Measurements from ENCODE around the gene ARHGAP10.

ARHGAP10 gene

DNA sequence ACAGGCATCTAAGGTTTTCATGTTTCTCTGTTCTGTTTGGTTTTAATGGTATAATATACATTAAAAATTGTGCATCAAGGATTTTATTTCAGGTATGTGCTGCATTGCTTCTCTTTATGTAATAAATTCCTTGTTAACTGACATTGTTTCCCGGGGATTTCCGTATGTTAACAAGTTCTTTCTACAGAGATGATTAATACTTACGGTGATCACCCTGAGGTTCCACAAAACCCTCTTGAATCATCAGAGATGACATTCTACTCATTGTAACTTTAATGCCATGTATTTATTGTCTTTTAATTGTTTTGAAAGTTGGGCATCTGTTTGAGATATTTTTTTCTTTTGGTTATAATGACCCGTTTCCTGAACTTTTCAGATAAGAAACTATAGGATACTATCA is 37.5 kb downstream of the ARHGAP10 start:
- no peak for DNase-seq (ENCODE audit: low spot score)
- H4K8ac ChIP-seq (ENCODE audit: low read depth, low read length): no peak overlapping the region
- no peak overlapping the region for H2AK5ac ChIP-seq (ENCODE audit: low read depth, low read length)
- no peaks in the 10 kb centered on the region for H3K27me3 ChIP-seq (ENCODE audit: control insufficient read depth in 3 of 3, insufficient read depth in 3 of 3, low read depth in 1 of 3, low read length in 3 of 3)
- H3K23ac ChIP-seq (ENCODE audit: low read depth, low read length, poor library complexity): no peak overlapping the region
- no peaks in the 10 kb centered on the region for H3K79me1 ChIP-seq (ENCODE audit: low read depth, low read length)
- no peak overlapping the region for H3K4me3 ChIP-seq (ENCODE audit: low read length in 2 of 2)
- no peak overlapping the region for H3K4ac ChIP-seq (ENCODE audit: low read length)
- no peaks in the 10 kb centered on the region for H3K36me3 ChIP-seq (replicated peaks in 1 of 2; ENCODE audit: control insufficient read depth in 2 of 2, insufficient read depth in 2 of 2, low read length in 2 of 2)
- no peak overlapping the region for H3K14ac ChIP-seq (ENCODE audit: low read length)
- no peak overlapping the region for H3K4me2 ChIP-seq (ENCODE audit: insufficient read depth, low read length, poor library complexity, severe bottlenecking)
- no peak overlapping the region for H2AFZ ChIP-seq (ENCODE audit: low read length)
- no peak overlapping the region for H3K27ac ChIP-seq (replicated peaks; ENCODE audit: low read length)
- no peak overlapping the region for H2BK15ac ChIP-seq (ENCODE audit: low read length)
- no peak overlapping the region for H2BK120ac ChIP-seq (ENCODE audit: low read depth, low read length)
- no peak overlapping the region for H2BK12ac ChIP-seq (ENCODE audit: low read length)
- H3K18ac ChIP-seq (ENCODE audit: low read length): no peak overlapping the region
- no CpG with 5 or more reads among the region's 4 CpGs for WGBS, 2 donors (ENCODE audit: extremely low coverage in 2 of 2, insufficient read length in 2 of 2, insufficient replicate concordance in 1 of 2)
- no peaks in the 10 kb centered on the region for H3K4me1 ChIP-seq (ENCODE audit: control insufficient read depth in 2 of 2, insufficient read depth in 1 of 2, low read depth in 1 of 2, low read length in 2 of 2)
- no peak overlapping the region for H4K91ac ChIP-seq (ENCODE audit: low read depth, low read length, poor library complexity)
- no peak overlapping the region for H2BK5ac ChIP-seq (ENCODE audit: low read length)
- H3K9ac ChIP-seq (ENCODE audit: low read depth, low read length, poor library complexity): no peak overlapping the region
- H3K9me3 ChIP-seq (replicated peaks in 1 of 2; ENCODE audit: control insufficient read depth in 2 of 2, insufficient read depth in 1 of 2, low read depth in 1 of 2, low read length in 2 of 2): no peaks in the 10 kb centered on the region

DNA sequence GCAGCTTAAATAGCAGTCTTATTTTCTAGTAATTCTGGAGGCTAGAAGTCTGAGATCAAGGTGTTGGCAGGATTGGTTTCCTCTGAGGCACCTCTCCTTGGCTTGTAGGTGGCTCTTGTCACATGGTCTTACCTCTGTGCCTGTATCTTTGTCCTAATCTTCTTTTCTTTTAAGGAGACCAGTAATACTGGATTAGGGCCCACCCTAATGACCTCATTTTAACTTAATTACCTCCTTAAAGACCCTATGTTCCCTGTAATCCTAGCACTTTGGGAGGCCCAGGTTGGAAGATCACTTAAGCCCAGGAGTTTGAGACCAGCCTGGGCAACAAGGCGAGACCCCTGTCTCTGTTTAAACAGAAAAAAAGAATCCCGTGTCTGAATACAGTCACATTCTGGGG is 38.9 kb downstream of the ARHGAP10 start:
- Histone ChIP-seq H2BK5ac (ENCODE audit: low read length) (no peak overlapping the region), H3K23ac (ENCODE audit: low read depth, low read length, poor library complexity) (no peak overlapping the region), H3K79me1 (ENCODE audit: low read depth, low read length) (no peaks in the 10 kb centered on the region), H3K14ac (ENCODE audit: low read length) (no peak overlapping the region), H3K9me3 (replicated peaks in 1 of 2; ENCODE audit: control insufficient read depth in 2 of 2, insufficient read depth in 1 of 2, low read depth in 1 of 2, low read length in 2 of 2) (no peaks in the 10 kb centered on the region), H2BK12ac (ENCODE audit: low read length) (no peak overlapping the region), H3K4me3 (ENCODE audit: low read length in 2 of 2) (no peak overlapping the region), H4K91ac (ENCODE audit: low read depth, low read length, poor library complexity) (no peak overlapping the region), H3K9ac (ENCODE audit: low read depth, low read length, poor library complexity) (no peak overlapping the region), H3K4me2 (ENCODE audit: insufficient read depth, low read length, poor library complexity, severe bottlenecking) (no peak overlapping the region), H3K36me3 (replicated peaks in 1 of 2; ENCODE audit: control insufficient read depth in 2 of 2, insufficient read depth in 2 of 2, low read length in 2 of 2) (no peaks in the 10 kb centered on the region), H2AFZ (ENCODE audit: low read length) (no peak overlapping the region), H2AK5ac (ENCODE audit: low read depth, low read length) (no peak overlapping the region), H3K4ac (ENCODE audit: low read length) (no peak overlapping the region), H3K27me3 (ENCODE audit: control insufficient read depth in 3 of 3, insufficient read depth in 3 of 3, low read depth in 1 of 3, low read length in 3 of 3) (no peaks in the 10 kb centered on the region), H3K4me1 (ENCODE audit: control insufficient read depth in 2 of 2, insufficient read depth in 1 of 2, low read depth in 1 of 2, low read length in 2 of 2) (no peaks in the 10 kb centered on the region), H3K18ac (ENCODE audit: low read length) (no peak overlapping the region), H4K8ac (ENCODE audit: low read depth, low read length) (no peak overlapping the region), H3K27ac (replicated peaks; ENCODE audit: low read length) (no peak overlapping the region), H2BK15ac (ENCODE audit: low read length) (no peak overlapping the region), H2BK120ac (ENCODE audit: low read depth, low read length) (no peak overlapping the region)
- DNase-seq (ENCODE audit: low spot score): no peak
- no CpG with 5 or more reads among the region's 2 CpGs for WGBS, 2 donors (ENCODE audit: extremely low coverage in 2 of 2, insufficient read length in 2 of 2, insufficient replicate concordance in 1 of 2)

DNA sequence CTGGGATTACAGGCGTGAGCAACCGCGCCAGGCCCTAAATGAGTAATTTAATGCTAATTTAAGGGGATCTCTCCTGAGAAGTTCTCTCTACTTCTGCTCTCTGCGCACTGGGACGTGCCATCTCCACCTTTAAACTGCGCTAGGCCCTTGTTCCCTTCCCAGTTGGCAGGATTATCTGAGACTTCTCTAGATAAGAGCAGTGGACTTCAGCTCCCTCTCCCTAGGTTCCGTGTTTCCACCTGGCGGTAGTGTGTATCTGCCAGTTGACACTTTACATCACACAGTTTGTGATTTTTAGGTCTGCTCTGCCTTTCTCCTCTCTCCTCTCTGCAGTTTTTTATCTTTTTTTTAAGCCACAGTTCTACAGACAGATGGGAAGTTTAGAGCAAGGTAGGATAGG is 40.2 kb downstream of the ARHGAP10 start:
- Histone ChIP-seq H3K4me2 (ENCODE audit: insufficient read depth, low read length, poor library complexity, severe bottlenecking) (no peak overlapping the region), H3K14ac (ENCODE audit: low read length) (no peak overlapping the region), H2BK12ac (ENCODE audit: low read length) (no peak overlapping the region), H3K79me1 (ENCODE audit: low read depth, low read length) (no peaks in the 10 kb centered on the region), H3K18ac (ENCODE audit: low read length) (no peak overlapping the region), H3K9ac (ENCODE audit: low read depth, low read length, poor library complexity) (no peak overlapping the region), H2BK15ac (ENCODE audit: low read length) (no peak overlapping the region), H3K27me3 (ENCODE audit: control insufficient read depth in 3 of 3, insufficient read depth in 3 of 3, low read depth in 1 of 3, low read length in 3 of 3) (no peaks in the 10 kb centered on the region), H3K27ac (replicated peaks; ENCODE audit: low read length) (no peak overlapping the region), H4K8ac (ENCODE audit: low read depth, low read length) (no peak overlapping the region), H3K4me3 (ENCODE audit: low read length in 2 of 2) (no peak overlapping the region), H4K91ac (ENCODE audit: low read depth, low read length, poor library complexity) (no peak overlapping the region), H3K4ac (ENCODE audit: low read length) (no peak overlapping the region), H2AK5ac (ENCODE audit: low read depth, low read length) (no peak overlapping the region), H3K4me1 (ENCODE audit: control insufficient read depth in 2 of 2, insufficient read depth in 1 of 2, low read depth in 1 of 2, low read length in 2 of 2) (no peaks in the 10 kb centered on the region), H2AFZ (ENCODE audit: low read length) (no peak overlapping the region), H3K36me3 (replicated peaks in 1 of 2; ENCODE audit: control insufficient read depth in 2 of 2, insufficient read depth in 2 of 2, low read length in 2 of 2) (no peaks in the 10 kb centered on the region), H2BK5ac (ENCODE audit: low read length) (no peak overlapping the region), H3K9me3 (replicated peaks in 1 of 2; ENCODE audit: control insufficient read depth in 2 of 2, insufficient read depth in 1 of 2, low read depth in 1 of 2, low read length in 2 of 2) (no peaks in the 10 kb centered on the region), H2BK120ac (ENCODE audit: low read depth, low read length) (no peak overlapping the region), H3K23ac (ENCODE audit: low read depth, low read length, poor library complexity) (no peak overlapping the region)
- WGBS, 2 donors (ENCODE audit: extremely low coverage in 2 of 2, insufficient read length in 2 of 2, insufficient replicate concordance in 1 of 2): no CpG with 5 or more reads among the region's 8 CpGs
- no peak for DNase-seq (ENCODE audit: low spot score)

DNA sequence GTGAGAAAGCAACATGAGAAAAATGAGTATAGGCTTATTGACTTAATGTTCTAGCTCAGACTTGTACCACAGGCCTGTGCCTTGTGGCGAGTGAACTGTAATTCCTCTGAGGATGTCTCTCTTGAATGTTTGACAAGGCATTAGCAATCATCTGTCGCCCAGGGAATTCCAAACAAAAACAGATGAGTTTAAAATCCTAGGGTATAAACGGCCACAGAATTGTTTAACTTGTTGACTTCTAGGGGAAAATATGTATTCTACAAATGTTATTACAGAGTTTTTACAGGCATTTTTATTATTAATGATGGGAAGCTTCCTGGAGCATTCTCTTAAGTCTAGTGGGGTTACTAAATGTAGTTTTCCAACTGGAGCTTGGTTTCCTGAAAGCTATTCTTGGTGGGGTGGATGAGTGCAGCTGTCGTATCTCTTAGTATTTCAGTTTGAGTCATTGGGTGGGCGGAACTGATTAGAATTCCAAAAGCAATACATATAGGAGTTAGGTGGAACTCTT is 40.6 kb downstream of the ARHGAP10 start:
- no peak overlapping the region for H2AK5ac ChIP-seq (ENCODE audit: low read depth, low read length)
- no peak overlapping the region for H3K4me3 ChIP-seq (ENCODE audit: low read length in 2 of 2)
- no peak overlapping the region for H2BK120ac ChIP-seq (ENCODE audit: low read depth, low read length)
- H4K8ac ChIP-seq (ENCODE audit: low read depth, low read length): no peak overlapping the region
- no peaks in the 10 kb centered on the region for H3K27me3 ChIP-seq (ENCODE audit: control insufficient read depth in 3 of 3, insufficient read depth in 3 of 3, low read depth in 1 of 3, low read length in 3 of 3)
- H3K18ac ChIP-seq (ENCODE audit: low read length): no peak overlapping the region
- no peak overlapping the region for H3K23ac ChIP-seq (ENCODE audit: low read depth, low read length, poor library complexity)
- no peak overlapping the region for H2AFZ ChIP-seq (ENCODE audit: low read length)
- H4K91ac ChIP-seq (ENCODE audit: low read depth, low read length, poor library complexity): no peak overlapping the region
- H3K79me1 ChIP-seq (ENCODE audit: low read depth, low read length): no peaks in the 10 kb centered on the region
- H3K4me1 ChIP-seq (ENCODE audit: control insufficient read depth in 2 of 2, insufficient read depth in 1 of 2, low read depth in 1 of 2, low read length in 2 of 2): no peaks in the 10 kb centered on the region
- WGBS, 2 donors (ENCODE audit: extremely low coverage in 2 of 2, insufficient read length in 2 of 2, insufficient replicate concordance in 1 of 2): no CpG with 5 or more reads among the region's 5 CpGs
- no peak overlapping the region for H3K4me2 ChIP-seq (ENCODE audit: insufficient read depth, low read length, poor library complexity, severe bottlenecking)
- no peak overlapping the region for H3K4ac ChIP-seq (ENCODE audit: low read length)
- H3K9ac ChIP-seq (ENCODE audit: low read depth, low read length, poor library complexity): no peak overlapping the region
- no peaks in the 10 kb centered on the region for H3K9me3 ChIP-seq (replicated peaks in 1 of 2; ENCODE audit: control insufficient read depth in 2 of 2, insufficient read depth in 1 of 2, low read depth in 1 of 2, low read length in 2 of 2)
- H3K36me3 ChIP-seq (replicated peaks in 1 of 2; ENCODE audit: control insufficient read depth in 2 of 2, insufficient read depth in 2 of 2, low read length in 2 of 2): no peaks in the 10 kb centered on the region
- DNase-seq (ENCODE audit: low spot score): no peak
- no peak overlapping the region for H2BK5ac ChIP-seq (ENCODE audit: low read length)
- no peak overlapping the region for H2BK15ac ChIP-seq (ENCODE audit: low read length)
- no peak overlapping the region for H3K14ac ChIP-seq (ENCODE audit: low read length)
- no peak overlapping the region for H3K27ac ChIP-seq (replicated peaks; ENCODE audit: low read length)
- no peak overlapping the region for H2BK12ac ChIP-seq (ENCODE audit: low read length)
